Medulla oblongata (tissue), 1 donor: ENCODE measurements around the gene MST1R.
A peak's percentile ranks its signal among the peaks of the same experiment; 100 is the strongest.
"Not testable (repeated sequence)": the region's sequence is repeated elsewhere in the genome, so short reads cannot be mapped to it uniquely, and the experiment has no call there.

ENCODE experiments used
- DNase-seq: peaks from one replicate; pipeline ENCODE4 v3.0.0-alpha.2; 2015; ENCODE audit errors: extremely low spot score

Gene MST1R

GRCh38 chr3:49903451-49904424, at the start of gene MST1R:
TSS of gene MST1R (minus strand) at chr3:49903873. CDS start at chr3:49903609, 264 bp downstream.
- DNase-seq = no peak

DNA sequence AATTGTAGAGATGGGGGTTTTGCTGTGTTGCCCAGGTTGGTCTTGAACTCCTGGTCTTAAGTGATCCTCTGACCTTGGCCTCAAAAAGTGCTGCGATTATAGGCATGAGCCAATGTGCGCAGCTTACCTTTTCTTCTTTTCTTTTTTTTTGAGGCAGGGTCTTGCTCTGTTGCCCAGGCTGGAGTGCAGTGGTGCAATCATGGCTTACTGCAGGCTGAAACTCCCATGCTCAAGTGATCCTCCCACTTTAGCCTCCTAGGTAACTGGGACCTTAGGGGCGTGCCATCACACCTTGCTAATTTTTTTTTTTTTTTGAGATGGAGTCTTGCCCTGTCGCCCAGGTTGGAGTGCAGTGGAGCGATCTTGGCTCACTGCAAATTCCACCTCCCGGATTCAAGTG, 49.3 kb upstream of the MST1R start:
- no peak for DNase-seq

DNA sequence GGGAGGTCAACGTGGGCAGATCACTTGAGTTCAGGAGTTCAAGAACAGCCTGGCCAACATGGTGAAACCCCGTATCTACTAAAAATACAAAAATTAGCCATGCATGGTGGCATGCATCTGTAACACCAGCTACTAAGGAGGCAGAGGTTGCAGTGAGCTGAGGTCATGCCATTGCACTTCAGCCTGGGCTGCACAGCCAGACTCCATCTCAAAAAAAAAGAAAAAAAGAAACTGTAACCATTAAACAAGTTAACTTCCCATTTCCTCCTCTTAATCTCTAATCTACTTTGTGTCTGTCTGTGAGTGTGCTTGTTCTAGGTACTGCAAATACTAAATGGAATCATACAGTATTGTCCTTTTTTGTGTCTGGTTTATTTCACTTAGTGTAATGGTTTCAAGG, 39.0 kb upstream of the MST1R start:
- no peak for DNase-seq

- no peak for DNase-seq
These were observed 37.1 kb upstream of the MST1R start for GRCh38 chr3:49940667-49941249.

GRCh38 chr3:49939858-49940666, 36.4 kb upstream of the MST1R start, which contains the start of gene RBM6:
TSS of gene RBM6 (plus strand) at chr3:49940150. CDS start at chr3:49962642, 22,492 bp downstream.
- DNase-seq = peak; percentile 99

DNA sequence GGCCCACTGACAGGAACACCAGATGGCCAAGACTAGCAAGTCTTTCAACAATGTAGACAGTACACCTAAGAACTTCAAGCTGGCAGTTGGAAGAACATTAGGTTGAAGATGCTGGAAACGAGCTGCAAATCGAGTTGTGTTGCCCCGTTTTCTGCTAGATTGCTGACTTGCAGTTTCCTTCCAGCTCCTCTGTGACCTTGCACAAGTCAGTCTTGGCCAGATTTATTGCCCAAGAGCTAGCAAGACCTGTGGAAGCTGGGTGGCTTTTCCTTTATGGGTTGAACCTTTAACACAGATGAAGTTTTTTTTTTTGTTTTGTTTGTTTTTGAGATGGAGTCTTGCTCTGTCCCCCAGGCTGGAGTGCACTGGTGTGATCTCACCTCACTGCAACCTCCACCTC, 33.4 kb upstream of the MST1R start:
- no peak for DNase-seq

DNA sequence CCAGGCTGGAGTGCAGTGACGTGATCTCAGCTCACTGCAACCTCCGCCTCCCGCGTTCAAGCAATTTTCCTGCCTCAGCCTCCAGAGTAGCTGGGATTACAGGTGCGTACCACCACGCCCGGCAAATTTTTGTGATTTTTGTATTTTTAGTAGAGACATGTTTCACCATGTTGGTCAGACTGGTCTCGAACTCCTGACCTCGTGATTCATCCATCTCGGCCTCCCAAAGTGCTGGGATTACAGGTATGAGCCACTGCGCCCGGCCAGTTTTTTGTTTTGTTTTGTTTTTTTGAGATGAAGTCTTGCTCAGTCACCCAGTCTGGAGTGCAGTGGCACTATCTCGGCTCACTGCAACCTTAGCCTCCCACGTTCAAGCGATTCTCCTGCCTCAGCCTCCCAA, 28.6 kb upstream of the MST1R start:
- DNase-seq = not testable (repeated sequence)

DNA sequence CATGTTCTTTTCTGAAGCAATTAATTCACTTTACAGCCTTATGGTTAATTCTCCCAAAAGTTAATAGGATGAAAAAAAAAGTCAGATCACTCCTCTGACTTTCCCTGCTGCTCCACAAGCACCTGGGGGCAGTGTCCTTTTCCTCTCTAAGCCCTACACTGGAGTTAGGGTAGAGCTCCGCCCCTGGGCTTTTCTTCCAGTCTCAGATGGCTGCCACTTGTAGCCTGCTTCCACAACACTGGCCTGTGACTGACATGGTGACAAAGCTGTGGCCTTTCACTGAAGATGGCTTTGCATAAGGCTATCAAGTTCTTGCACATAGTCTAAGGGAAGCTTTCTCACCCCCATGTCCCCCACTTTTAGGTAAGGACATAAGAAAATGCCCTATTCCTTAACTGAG, 27.2 kb upstream of the MST1R start:
- no peak for DNase-seq

GRCh38 chr3:49930168-49930690, 26.6 kb upstream of the MST1R start:
- no peak for DNase-seq

DNA sequence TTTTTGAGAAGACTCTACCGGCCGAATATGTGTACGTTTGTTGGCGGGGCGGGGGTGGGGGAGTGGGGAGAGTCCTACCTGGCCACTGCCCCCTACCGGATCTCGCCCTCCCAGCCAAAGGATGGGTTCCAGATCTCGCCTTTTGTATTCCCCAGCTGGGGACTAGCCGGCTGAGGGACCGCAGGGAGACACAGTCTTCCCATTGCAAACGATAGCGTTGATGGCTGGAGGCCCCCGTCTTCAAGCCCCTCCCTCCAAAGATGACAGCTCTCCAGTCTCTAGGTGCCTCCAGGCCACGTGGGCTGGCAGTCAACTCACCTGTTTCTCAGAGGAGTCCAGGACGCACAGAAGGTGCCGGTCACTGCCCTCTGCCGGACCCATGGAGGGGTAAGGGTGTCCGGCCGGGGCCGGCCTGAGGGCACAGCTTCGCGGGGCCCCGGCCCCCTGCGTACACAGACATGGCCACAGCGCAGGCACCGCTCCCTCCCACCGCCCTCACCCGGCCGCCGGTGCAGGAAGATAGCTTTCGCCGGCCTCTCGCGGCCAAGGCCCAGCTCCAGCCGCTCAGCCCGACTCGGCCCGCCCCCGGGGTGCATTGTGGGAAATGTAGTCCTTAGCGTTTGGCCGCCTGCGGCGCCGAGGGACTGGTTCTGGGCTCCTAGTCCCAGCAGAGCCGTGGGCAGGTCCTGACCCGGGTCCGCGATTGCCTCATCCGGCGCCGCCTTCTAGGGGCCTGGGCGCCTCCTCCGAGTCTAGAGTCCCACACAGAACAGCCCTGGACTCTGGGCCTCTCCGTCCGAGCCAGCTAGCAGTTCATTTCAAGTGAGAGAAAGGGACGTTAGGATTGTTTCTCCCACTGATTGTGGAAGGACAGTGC, 25.9 kb upstream of the MST1R start, which contains the start of gene MON1A:
Gene MON1A, minus strand, starts transcription at position 521 of the 877 bp plus-strand sequence. CDS start 16,465 bp downstream, outside the sequence.
- DNase-seq = peak; percentile 94

GRCh38 chr3:49928481-49929017, 24.9 kb upstream of the MST1R start:
- no peak for DNase-seq

GRCh38 chr3:49927798-49928197, 24.1 kb upstream of the MST1R start:
- DNase-seq = no peak

DNA sequence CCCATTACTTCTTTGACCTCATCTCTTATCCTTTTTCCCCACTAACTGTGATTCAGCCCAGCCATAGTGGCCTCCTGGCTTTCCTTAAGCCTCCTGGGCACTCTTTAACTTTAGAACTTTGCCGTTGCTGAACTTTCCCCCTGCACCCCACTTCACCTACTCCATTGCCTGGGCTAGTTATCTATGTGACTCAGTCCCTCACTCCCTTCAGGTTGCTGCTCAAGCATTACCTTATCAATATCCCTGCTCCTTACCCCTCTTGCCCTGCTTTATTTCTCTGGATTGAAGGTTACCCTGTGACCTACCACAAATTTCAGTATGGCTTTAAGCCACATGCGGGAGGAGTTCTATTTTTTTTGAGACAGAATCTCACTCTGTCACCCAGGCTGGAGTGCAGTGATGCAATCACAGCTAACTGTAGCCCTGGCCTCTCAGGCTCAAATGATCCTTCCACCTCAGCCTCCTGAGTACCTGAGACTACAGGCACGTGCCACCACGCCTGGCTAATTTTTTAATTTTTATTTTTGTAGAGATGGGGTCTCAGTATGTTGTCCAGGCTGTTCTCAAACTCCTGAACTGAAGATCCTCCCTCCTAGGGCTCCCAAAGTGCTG, 22.6 kb upstream of the MST1R start:
- no peak for DNase-seq

GRCh38 chr3:49925485-49925884, 21.8 kb upstream of the MST1R start:
- DNase-seq = no peak

DNA sequence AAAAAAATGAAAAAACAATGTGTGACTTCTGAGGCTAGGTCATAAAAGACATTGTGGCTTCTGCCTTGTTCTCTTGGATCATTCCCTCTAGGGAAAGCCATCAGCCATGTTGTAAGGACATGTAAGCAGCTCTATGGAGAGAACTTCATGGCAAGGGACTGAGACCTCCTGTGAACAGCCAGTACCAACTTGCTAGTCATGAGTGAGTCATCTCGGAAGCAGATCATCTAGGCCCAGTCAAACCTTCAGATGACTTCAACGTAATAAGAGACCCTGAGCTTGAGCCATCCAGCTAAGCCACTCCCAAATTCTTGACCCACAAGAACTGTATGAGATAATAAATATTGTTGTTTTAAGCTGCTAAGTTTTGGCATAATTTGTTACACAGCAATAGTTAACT, 21.0 kb upstream of the MST1R start:
- no peak for DNase-seq

DNA sequence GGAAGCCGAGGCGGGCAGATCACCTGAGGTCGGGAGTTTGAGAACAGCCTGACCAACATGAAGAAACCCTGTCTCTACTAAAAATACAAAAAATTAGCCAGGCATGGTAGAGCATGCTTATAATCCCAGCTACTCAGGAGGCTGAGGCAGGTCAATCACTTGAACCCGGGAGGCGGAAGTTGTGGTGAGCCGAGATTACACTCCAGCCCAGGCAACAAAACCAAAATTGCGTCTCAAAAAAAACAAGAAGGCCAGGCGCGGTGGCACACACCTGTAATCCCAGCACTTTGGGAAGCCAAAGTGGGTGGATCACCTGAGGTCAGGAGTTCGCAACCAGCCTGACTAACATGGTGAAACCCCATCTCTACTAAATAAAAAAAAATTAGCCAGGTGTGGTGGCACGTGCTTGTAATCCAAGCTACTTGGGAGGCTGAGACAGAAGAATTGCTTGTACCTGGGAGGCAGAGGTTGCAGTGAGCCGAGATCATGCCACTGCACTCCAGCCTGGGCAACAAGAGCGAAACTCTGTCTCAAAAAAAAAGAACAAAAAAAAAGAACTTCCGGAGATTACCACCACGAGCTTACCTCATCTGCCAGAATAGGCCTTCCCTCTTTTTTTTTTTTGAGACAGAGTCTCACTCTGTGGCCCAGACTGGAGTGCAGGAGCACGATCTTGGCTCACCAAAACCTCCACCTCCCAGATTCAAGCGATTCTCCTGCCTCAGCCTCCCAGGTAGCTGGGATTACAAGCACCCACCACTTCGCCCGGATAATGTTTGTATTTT, 14.3 kb upstream of the MST1R start:
- DNase-seq = not testable (repeated sequence)

- no peak for DNase-seq
These were observed 13.0 kb upstream of the MST1R start for GRCh38 chr3:49916686-49917085.

- no peak for DNase-seq
These were observed 11.2 kb upstream of the MST1R start for GRCh38 chr3:49914906-49915305.

DNA sequence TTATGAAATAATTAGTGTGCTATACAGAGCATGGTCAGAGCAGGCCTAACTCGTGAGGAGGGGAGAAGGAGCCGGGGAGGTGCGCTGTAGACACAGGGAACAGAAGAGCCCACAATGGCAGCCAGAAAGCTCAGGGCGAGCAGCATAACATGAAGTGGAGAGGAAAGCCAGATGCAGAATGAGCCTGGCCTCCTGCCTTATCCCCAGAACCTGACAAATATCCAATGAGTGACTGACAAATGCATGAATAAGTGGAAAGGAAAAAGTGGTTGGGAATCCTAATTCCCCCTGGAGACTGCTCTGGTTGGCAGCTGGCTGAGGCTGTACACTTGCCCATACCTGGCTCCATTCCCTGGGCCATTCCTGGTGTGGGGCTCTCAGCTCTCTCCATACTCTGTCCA, 9.2 kb upstream of the MST1R start:
- DNase-seq = peak; percentile 35
